Loucy (cell line): ENCODE measurements around the gene NEDD4L.

Source experiments
- H2AFZ ChIP-seq: fragments of 200-600 bp; sonication (generic); 2 replicates; pipeline ENCODE4 v1.6.0; 2016; ENCODE audit warnings: antibody characterized with exemption, mild to moderate bottlenecking, low read length, moderate library complexity
- H3F3A ChIP-seq: fragments of 200-600 bp; 2 replicates; pipeline ENCODE4 v1.6.0; 2016; ENCODE audit warnings: antibody characterized with exemption, low read depth, mild to moderate bottlenecking
- H3K27me3 ChIP-seq: fragments of 200-600 bp; sonication (generic); 2 replicates; pipeline ENCODE4 v1.6.1; 2014; ENCODE audit warnings: low read length, mild to moderate bottlenecking; ENCODE audit not compliant: insufficient read depth, poor library complexity, severe bottlenecking
- H3K36me3 ChIP-seq: fragments of 200-600 bp; sonication (generic); 2 replicates; pipeline ENCODE4 v1.6.1; 2016; ENCODE audit warnings: low read length; ENCODE audit not compliant: insufficient read depth
- H3K4me1 ChIP-seq: fragments of 200-600 bp; sonication (generic); 2 replicates; pipeline ENCODE4 v1.5.1; 2014; ENCODE audit warnings: low read length, mild to moderate bottlenecking; ENCODE audit not compliant: insufficient read depth, poor library complexity, severe bottlenecking
- H3K4me2 ChIP-seq: fragments of 200-600 bp; sonication (generic); 2 replicates; pipeline ENCODE4 v1.6.0; 2014; ENCODE audit warnings: antibody characterized with exemption, low read length, low read depth, mild to moderate bottlenecking; ENCODE audit not compliant: poor library complexity, severe bottlenecking
- H3K4me3 ChIP-seq: fragments of 200-600 bp; sonication (generic); 2 replicates; pipeline ENCODE4 v1.5.1; 2014; ENCODE audit warnings: low read length, mild to moderate bottlenecking, mixed read lengths; ENCODE audit not compliant: poor library complexity, severe bottlenecking
- H3K79me2 ChIP-seq: fragments of 200-600 bp; sonication (generic); 2 replicates; pipeline ENCODE4 v1.6.1; 2014; ENCODE audit warnings: low read length; ENCODE audit not compliant: insufficient read depth
- H3K9ac ChIP-seq: fragments of 200-600 bp; sonication (generic); 2 replicates; pipeline ENCODE4 v1.6.0; 2014; ENCODE audit warnings: mild to moderate bottlenecking, low read depth, low read length, moderate library complexity; ENCODE audit not compliant: poor library complexity, severe bottlenecking
- H3K9me2 ChIP-seq: fragments of 200-600 bp; sonication (generic); replicated peaks from 2 replicates; pipeline ENCODE4 v1.6.1; 2016; ENCODE audit warnings: low read depth, low read length, mixed read lengths
- H3K9me3 ChIP-seq: fragments of 200-600 bp; sonication (generic); 2 replicates; pipeline ENCODE4 v1.6.1; 2014; ENCODE audit warnings: mild to moderate bottlenecking, antibody characterized with exemption, low read length, low read depth; ENCODE audit not compliant: insufficient read depth
- H4K20me1 ChIP-seq: fragments of 200-600 bp; sonication (generic); 2 replicates; pipeline ENCODE4 v1.6.0; 2014; ENCODE audit warnings: antibody characterized with exemption, low read length, mild to moderate bottlenecking; ENCODE audit not compliant: insufficient read depth, poor library complexity, severe bottlenecking
- CTCF ChIP-seq: fragments of 200-600 bp; sonication (generic); conservative IDR thresholded peaks from 2 replicates; pipeline ENCODE4 v1.5.1; 2014; ENCODE audit warnings: mild to moderate bottlenecking, antibody characterized with exemption, low read length
- EZH2phosphoT487 ChIP-seq: fragments of 200-600 bp; IDR thresholded peaks from 2 replicates; pipeline ENCODE4 v1.6.1; 2018; ENCODE audit warnings: antibody characterized with exemption, mild to moderate bottlenecking, moderate library complexity, borderline replicate concordance

NEDD4L gene

GRCh38 chr18:58117786-58118403 lies 73.9 kb downstream of the NEDD4L start:
- Histone ChIP-seq H3K79me2 (0 out of 2 replicates have a peak, but pooled peaks cover 6% of the 10 kb centered on the region), H3K36me3 (no peaks in the 10 kb centered on the region), H3K4me2 (no peak overlapping the region), H2AFZ (no peak overlapping the region), H3K4me3 (no peak overlapping the region), H3K9ac (no peak overlapping the region), H3K4me1 (peaks cover 11% of the 10 kb centered on the region), H3K27me3 (no peaks in the 10 kb centered on the region), H3K9me2 (no peaks in the 10 kb centered on the region), H4K20me1 (no peaks in the 10 kb centered on the region), H3F3A (no peaks in the 10 kb centered on the region), H3K9me3 (no peaks in the 10 kb centered on the region)
- TF ChIP-seq EZH2phosphoT487 (no peak), CTCF (no peak)

DNA sequence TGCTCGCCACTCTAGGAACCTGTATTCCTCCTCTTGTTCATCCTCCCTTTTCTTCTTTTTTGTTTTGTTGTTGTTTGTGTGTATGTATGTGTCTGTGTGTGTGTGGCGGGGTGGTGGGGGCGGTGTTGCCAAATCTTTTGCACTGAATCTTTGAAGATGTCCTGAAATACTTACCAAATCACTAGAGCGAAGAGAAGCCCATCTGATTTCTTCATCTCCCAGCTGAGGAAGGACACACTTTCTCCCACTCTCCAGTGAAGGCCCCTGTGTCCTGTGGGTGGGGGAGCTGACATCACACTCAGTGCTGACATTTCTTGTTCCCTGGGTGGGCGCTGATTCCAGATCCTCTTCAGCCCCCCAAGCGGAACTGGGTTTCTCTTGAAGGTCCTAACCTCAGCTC lies 74.5 kb downstream of the NEDD4L start:
- Histone ChIP-seq H3K27me3 (no peaks in the 10 kb centered on the region), H3K9me3 (no peaks in the 10 kb centered on the region), H4K20me1 (no peaks in the 10 kb centered on the region), H3K79me2 (0 out of 2 replicates have a peak, but pooled peaks cover 6% of the 10 kb centered on the region), H3K4me1 (peaks cover 5% of the 10 kb centered on the region), H2AFZ (no peak overlapping the region), H3K4me3 (no peak overlapping the region), H3F3A (no peaks in the 10 kb centered on the region), H3K9ac (no peak overlapping the region), H3K4me2 (no peak overlapping the region), H3K9me2 (no peaks in the 10 kb centered on the region), H3K36me3 (no peaks in the 10 kb centered on the region)
- no peak for TF ChIP-seq CTCF
- no peak for TF ChIP-seq EZH2phosphoT487

- H3K4me2 ChIP-seq: no peak overlapping the region
- no peak overlapping the region for H3K4me3 ChIP-seq
- H3K9me2 ChIP-seq: no peaks in the 10 kb centered on the region
- no peaks in the 10 kb centered on the region for H3K27me3 ChIP-seq
- H3K9ac ChIP-seq: no peak overlapping the region
- no peaks in the 10 kb centered on the region for H3K36me3 ChIP-seq
- no peak overlapping the region for H2AFZ ChIP-seq
- no peaks in the 10 kb centered on the region for H3K9me3 ChIP-seq
- no peak for TF ChIP-seq EZH2phosphoT487
- TF ChIP-seq CTCF: no peak
- H3K4me1 ChIP-seq: peaks cover 4% of the 10 kb centered on the region
- 0 out of 2 replicates have a peak, but pooled peaks cover 3% of the 10 kb centered on the region for H3K79me2 ChIP-seq
- H4K20me1 ChIP-seq: no peaks in the 10 kb centered on the region
- H3F3A ChIP-seq: no peaks in the 10 kb centered on the region
These were observed 75.8 kb downstream of the NEDD4L start for GRCh38 chr18:58119819-58120218.
